HepG2 (cell line): ENCODE measurements around the gene ALDOA. TPM values are rescaled to one million over a fixed set of nuclear protein-coding genes. Genes with fewer than 3 reads are reported as not detected.
A peak's percentile ranks its signal among the peaks of the same experiment; 100 is the strongest.

Experiments
- ARHGAP35 ChIP-seq: sonication (generic); formaldehyde crosslinking; IDR thresholded peaks from 2 replicates; pipeline ENCODE4 v1.9.0; 2022; ENCODE audit warnings: mild to moderate bottlenecking, inconsistent platforms, moderate library complexity, missing genetic modification reagents, borderline replicate concordance
- ATF2 ChIP-seq: sonication (generic); formaldehyde crosslinking; IDR thresholded peaks from 2 replicates; pipeline ENCODE4 v1.4.0; 2020; ENCODE audit warnings: missing genetic modification reagents
- DBP ChIP-seq: sonication (generic); formaldehyde crosslinking; IDR thresholded peaks from 2 replicates; pipeline ENCODE4 v1.4.0; 2020; ENCODE audit warnings: missing genetic modification reagents; ENCODE audit errors: not compliant biosample characterization
- FOXJ3 ChIP-seq: sonication (generic); formaldehyde crosslinking; IDR thresholded peaks from 2 replicates; pipeline ENCODE4 v1.4.0; 2020; ENCODE audit warnings: missing genetic modification reagents, mild to moderate bottlenecking, borderline replicate concordance
- GMEB2 ChIP-seq: IDR thresholded peaks from 2 replicates; pipeline ENCODE4 v1.6.1; 2016; ENCODE audit warnings: missing biosample characterization, missing genetic modification reagents, low read depth
- JUN ChIP-seq: sonication (generic); formaldehyde crosslinking; IDR thresholded peaks from 2 replicates; pipeline ENCODE4 v1.4.0; 2020; ENCODE audit warnings: mild to moderate bottlenecking, missing genetic modification reagents
- STAT6 ChIP-seq: sonication (generic); formaldehyde crosslinking; IDR thresholded peaks from 2 replicates; pipeline ENCODE4 v1.4.0; 2020; ENCODE audit warnings: missing genetic modification reagents, mild to moderate bottlenecking, borderline replicate concordance
- TAF1 ChIP-seq: sonication (generic); formaldehyde crosslinking; IDR thresholded peaks from 2 replicates; pipeline ENCODE4 v1.4.0; 2020; ENCODE audit warnings: missing genetic modification reagents
- THAP7 ChIP-seq: sonication (generic); formaldehyde crosslinking; IDR thresholded peaks from 2 replicates; pipeline ENCODE4 v1.8.1; 2023; ENCODE audit warnings: mild to moderate bottlenecking, missing genetic modification reagents
- U2AF1 ChIP-seq: fragments of 200-400 bp; formaldehyde crosslinking; optimal IDR thresholded peaks from 2 replicates; pipeline ENCODE3; 2017; ENCODE audit warnings: mild to moderate bottlenecking, low read depth, low read length
- ZBTB34 ChIP-seq: sonication (generic); formaldehyde crosslinking; IDR thresholded peaks from 2 replicates; pipeline ENCODE4 v1.8.0; 2022; ENCODE audit warnings: mild to moderate bottlenecking, missing genetic modification reagents
- ZBTB38 ChIP-seq: sonication (generic); formaldehyde crosslinking; IDR thresholded peaks from 2 replicates; pipeline ENCODE4 v1.5.1; 2020; ENCODE audit warnings: mild to moderate bottlenecking, missing genetic modification reagents
- ZFP36L2 ChIP-seq: sonication (generic); formaldehyde crosslinking; IDR thresholded peaks from 2 replicates; pipeline ENCODE4 v1.4.0; 2020; ENCODE audit warnings: missing genetic modification reagents
- ZNF160 ChIP-seq: sonication (generic); formaldehyde crosslinking; IDR thresholded peaks from 2 replicates; pipeline ENCODE4 v1.8.0; 2022; ENCODE audit warnings: mild to moderate bottlenecking, inconsistent platforms, missing genetic modification reagents
- ZNF253 ChIP-seq: sonication (generic); formaldehyde crosslinking; IDR thresholded peaks from 2 replicates; pipeline ENCODE4 v1.8.0; 2022; ENCODE audit warnings: mild to moderate bottlenecking, missing genetic modification reagents, borderline replicate concordance
- ZNF333 ChIP-seq: sonication (generic); formaldehyde crosslinking; IDR thresholded peaks from 2 replicates; pipeline ENCODE4 v1.4.0; 2020; ENCODE audit warnings: mild to moderate bottlenecking, missing genetic modification reagents, borderline replicate concordance
- ZNF615 ChIP-seq: sonication (generic); formaldehyde crosslinking; IDR thresholded peaks from 2 replicates; pipeline ENCODE4 v1.5.0; 2020; ENCODE audit warnings: mild to moderate bottlenecking, missing genetic modification reagents, borderline replicate concordance
- ZNF777 ChIP-seq: sonication (generic); formaldehyde crosslinking; IDR thresholded peaks from 2 replicates; pipeline ENCODE4 v1.4.0; 2020; ENCODE audit warnings: missing genetic modification reagents
- ZSCAN21 ChIP-seq: sonication (generic); formaldehyde crosslinking; IDR thresholded peaks from 2 replicates; pipeline ENCODE4 v1.8.0; 2022; ENCODE audit warnings: mild to moderate bottlenecking, missing genetic modification reagents, moderate library complexity, borderline replicate concordance
- polyA plus RNA-seq, 8 experiments: library from polyadenylated mRNA; depleted of rRNA in 3 of 8; stranded (reverse) in 7 of 8; unstranded in 1 of 8; fragments of >200 nt; fragmentation: Illumina TruSeq in 4 of 8; extraction: Trizol in 4 of 8; gene quantifications; 2 replicates each; pipeline versions ENCODE4 v1.2.1 to v1.2.3, GENCODE V29; 2011 to 2016; ENCODE audit warnings: low read depth in 4 of 8, missing spikeins in 1 of 8, mixed read lengths in 1 of 8; ENCODE audit not compliant: insufficient read depth in 1 of 8
- total RNA-seq, 5 experiments: library from RNA; depleted of rRNA; stranded (reverse); fragments of >200 nt; fragmentation: Illumina TruSeq; extraction: Trizol; gene quantifications; 2 replicates each; pipeline ENCODE4 v1.2.3, GENCODE V29; 2016; ENCODE audit warnings: low read depth in 1 of 5

The ALDOA gene
- total and polyA plus RNA-seq, 2 of the 13 experiments (the other 11 are each of a cell fraction or from before 2014, with no cell fraction given) = 925 to 1,884 TPM

- TF ChIP-seq ZNF777 (CRISPR knock-in tag) (peak; percentile 73), ZFP36L2 (CRISPR knock-in tag) (peak; percentile 75), ZNF333 (peak; percentile 91), ZNF253 (CRISPR knock-in tag) (peak; percentile 93), U2AF1 (peak; percentile 27), STAT6 (CRISPR knock-in tag) (peak; percentile 89), GMEB2 (CRISPR knock-in tag) (peak; percentile 68), ZSCAN21 (CRISPR knock-in tag) (peak; percentile 96), ZNF615 (CRISPR knock-in tag) (peak; percentile 31; the same call in 1 of the 2 replicates), THAP7 (CRISPR knock-in tag) (peak; percentile 55; the same call in 1 of the 2 replicates), ARHGAP35 (CRISPR knock-in tag) (peak; percentile 90), ZBTB38 (peak; percentile 96), JUN (CRISPR knock-in tag) (peak; percentile 77; the same call in 1 of the 2 replicates), TAF1 (CRISPR knock-in tag) (peak; percentile 92), ATF2 (CRISPR knock-in tag) (peak; percentile 81), DBP (CRISPR knock-in tag) (peak; percentile 73), FOXJ3 (CRISPR knock-in tag) (peak; percentile 65; the same call in 1 of the 2 replicates), ZBTB34 (no peak), ZNF160 (CRISPR knock-in tag) (peak; percentile 78; the same call in 1 of the 2 replicates)
These were observed at the start of gene ALDOA (continued) for GRCh38 chr16:30065102-30065942.
